K562 (cell line): Measurements from ENCODE around the gene SUV39H2. TPM values are rescaled to one million over a fixed set of nuclear protein-coding genes. Genes with fewer than 3 reads are reported as not detected.

Source experiments
- ATAC-seq: fragments of 200-7000 bp; cut with Tn5 transposase; 3 replicates; pipeline ENCODE4 v1.9.1; 2020; ENCODE audit warnings: moderate library complexity
- BruUV-seq: library from RNA; stranded (reverse); fragments of 400-500 nt; replicated peaks from 2 replicates; lab custom pipeline; 2021; lab: Mats Ljungman, UMichigan
- CTCF ChIA-PET: fragments of 300-600 bp; formaldehyde crosslinking; extraction: SDS; loops from one replicate; lab custom pipeline; 2021; ENCODE audit warnings: low intra/inter-chr PET ratio; lab: Yijun Ruan, JAX
- POLR2A ChIA-PET: fragments of 300-600, 350-650 bp; sonication (Branson Sonifier 250); formaldehyde crosslinking; extraction: SDS; loops from one replicate; lab custom pipeline; 2021; ENCODE audit warnings: antibody characterized with exemption, inconsistent platforms; lab: Yijun Ruan, JAX
- DNase-seq, 4 experiments: peaks; one replicate each; pipeline versions ENCODE4 v3.0.0 to v3.0.0-alpha.2; 2011 to 2018; ENCODE audit warnings: low spot score in 3 of 4, mixed read lengths in 3 of 4; ENCODE audit errors: extremely low read depth in 1 of 4
- FAIRE-seq: peaks from 2 replicates; lab custom pipeline; 2011; peaks lifted over from hg19 to GRCh38; lab: Jason Lieb, UNC
- H2AFZ ChIP-seq: 2 replicates; pipeline ENCODE4 v1.6.0; 2011; ENCODE audit warnings: low read depth, low read length, control low read depth, inconsistent platforms
- H3K27ac ChIP-seq: fragments of 200-600 bp; 3 replicates; pipeline ENCODE4 v1.8.0; 2011; ENCODE audit warnings: low read depth, mild to moderate bottlenecking, control low read depth, inconsistent platforms, low read length, moderate library complexity, mixed read lengths; ENCODE audit errors: extremely low read depth
- H3K27me3 ChIP-seq, 2 experiments: fragments of 300-600 bp in 1 of 2; 2 replicates in 1 of 2; 3 replicates in 1 of 2; pipeline versions ENCODE4 v1.6.0 to v1.8.0; 2011; ENCODE audit warnings: inconsistent platforms in 2 of 2, low read length in 2 of 2, mild to moderate bottlenecking in 1 of 2, mixed read lengths in 1 of 2, moderate library complexity in 1 of 2; ENCODE audit not compliant: control insufficient read depth in 2 of 2, insufficient read depth in 2 of 2
- H3K36me3 ChIP-seq: fragments of 300-600 bp; 3 replicates; pipeline ENCODE4 v1.8.0; 2011; ENCODE audit warnings: mild to moderate bottlenecking, low read length, inconsistent platforms; ENCODE audit not compliant: control insufficient read depth, insufficient read depth
- H3K4me1 ChIP-seq, 2 experiments: fragments of 200-600 bp in 1 of 2; replicated peaks in 1 of 2; 2 replicates in 1 of 2; 3 replicates in 1 of 2; pipeline versions ENCODE4 v1.5.1 to v1.8.0; 2011; ENCODE audit warnings: inconsistent platforms in 2 of 2, low read length in 2 of 2, mild to moderate bottlenecking in 1 of 2, mixed read lengths in 1 of 2, moderate library complexity in 1 of 2; ENCODE audit not compliant: control insufficient read depth in 2 of 2, insufficient read depth in 2 of 2
- H3K4me2 ChIP-seq: 2 replicates; pipeline ENCODE4 v1.6.1; 2011; ENCODE audit warnings: low read length, control low read depth, inconsistent platforms, mixed read lengths; ENCODE audit not compliant: insufficient read depth
- H3K4me3 ChIP-seq: fragments of 200-600 bp; sonication (generic), shearing (Covaris generic); 2 replicates; pipeline ENCODE4 v1.5.1; 2016; ENCODE audit warnings: control low read depth, inconsistent platforms
- H3K79me2 ChIP-seq: fragments of 200-600 bp; 3 replicates; pipeline ENCODE4 v1.8.0; 2011; ENCODE audit warnings: low read length, inconsistent platforms; ENCODE audit not compliant: control insufficient read depth, insufficient read depth
- H3K9ac ChIP-seq, 2 experiments: 2 replicates each; pipeline versions ENCODE4 v1.6.0 to v1.6.1; 2011; ENCODE audit warnings: low read depth in 2 of 2, low read length in 2 of 2, control low read depth in 1 of 2, inconsistent platforms in 1 of 2, mild to moderate bottlenecking in 1 of 2, mixed read lengths in 1 of 2; ENCODE audit not compliant: insufficient read depth in 1 of 2
- H3K9me1 ChIP-seq: one replicate; pipeline ENCODE4 v1.6.0; 2011; ENCODE audit warnings: inconsistent platforms, mild to moderate bottlenecking, low read length, moderate library complexity; ENCODE audit not compliant: control insufficient read depth, insufficient read depth
- H3K9me3 ChIP-seq: replicated peaks from 2 replicates; pipeline ENCODE4 v1.5.1; 2011; ENCODE audit warnings: low read depth, low read length, inconsistent platforms; ENCODE audit not compliant: control insufficient read depth, insufficient read depth
- H4K20me1 ChIP-seq: replicated peaks from 2 replicates; pipeline ENCODE4 v1.6.1; 2011; ENCODE audit warnings: low read length, inconsistent platforms, mixed read lengths; ENCODE audit not compliant: control insufficient read depth, insufficient read depth
- ATF6 ChIP-seq: sonication (generic); formaldehyde crosslinking; IDR thresholded peaks from 2 replicates; pipeline ENCODE4 v1.4.0; 2020; ENCODE audit warnings: mild to moderate bottlenecking, missing genetic modification reagents
- CXXC5 ChIP-seq: fragments of 250-450 bp; sonication (Bioruptor Pico); IDR thresholded peaks from 2 replicates; pipeline ENCODE4 v1.8.0; 2022; ENCODE audit warnings: inconsistent platforms, mild to moderate bottlenecking, moderate library complexity
- ETS2 ChIP-seq: IDR thresholded peaks from 2 replicates; pipeline ENCODE4 v1.6.1; 2016; ENCODE audit warnings: borderline replicate concordance, missing genetic modification characterization, mild to moderate bottlenecking, moderate library complexity, missing compliant biosample characterization; ENCODE audit not compliant: poor library complexity, severe bottlenecking
- FOXK1 ChIP-seq: sonication (generic); formaldehyde crosslinking; IDR thresholded peaks from 2 replicates; pipeline ENCODE4 v1.8.0; 2022; ENCODE audit warnings: missing genetic modification reagents, mild to moderate bottlenecking, borderline replicate concordance
- GTF2B ChIP-seq: IDR thresholded peaks from 2 replicates; pipeline ENCODE4 v1.6.1; 2011; ENCODE audit not compliant: insufficient read length; ENCODE audit errors: extremely low read depth
- HCFC1 ChIP-seq: IDR thresholded peaks from 2 replicates; pipeline ENCODE4 v1.6.1; 2012; ENCODE audit warnings: low read depth, low read length, improper control_type of control experiment
- HIVEP1 ChIP-seq: fragments of 250-450 bp; sonication (Bioruptor Pico); IDR thresholded peaks from 2 replicates; pipeline ENCODE4 v1.4.0; 2020; ENCODE audit warnings: mild to moderate bottlenecking
- RBM25 ChIP-seq: fragments of 200-400 bp; formaldehyde crosslinking; IDR thresholded peaks from 2 replicates; pipeline ENCODE4 v1.6.1; 2018; ENCODE audit warnings: low read length, low read depth, moderate library complexity; ENCODE audit not compliant: severe bottlenecking
- RHOXF2B ChIP-seq: fragments of 250-450 bp; sonication (Bioruptor Pico); conservative IDR thresholded peaks from 2 replicates; pipeline ENCODE4 v1.5.1; 2021
- SIN3A ChIP-seq, 2 experiments: fragments of 150-350 bp in 1 of 2; IDR thresholded peaks; 2 replicates each; pipeline ENCODE4 v1.6.1; 2011 to 2016; ENCODE audit warnings: borderline replicate concordance in 2 of 2, low read depth in 2 of 2, low read length in 2 of 2, mild to moderate bottlenecking in 2 of 2, moderate library complexity in 2 of 2; ENCODE audit not compliant: control insufficient read depth in 1 of 2
- XRCC3 ChIP-seq: fragments of 450-650 bp; IDR thresholded peaks from 2 replicates; pipeline ENCODE4 v1.6.1; 2017; ENCODE audit warnings: mild to moderate bottlenecking, moderate library complexity
- ZNF436 ChIP-seq: fragments of 250-450, 450-650 bp; sonication (Bioruptor Pico); formaldehyde crosslinking; IDR thresholded peaks from 2 replicates; pipeline ENCODE4 v1.7.0; 2020; ENCODE audit warnings: mild to moderate bottlenecking
- WGBS: fragments of 100-300 bp; shearing (Covaris generic); methylation state at CpG from one replicate; pipeline ENCODE4 v1.1.6; 2016; ENCODE audit warnings: low coverage, mixed read lengths; ENCODE audit not compliant: insufficient coverage; ENCODE audit errors: missing lambda C conversion rate; 5-methylcytosine and 5-hydroxymethylcytosine counted together
- in situ Hi-C: fragments of 300-500 bp; cut with MboI; formaldehyde crosslinking; loops from 4 replicates; pipeline ENCODE4 v1.15.0; 2018; ENCODE audit warnings: inconsistent platforms, mixed read lengths
- intact Hi-C: fragments of 100-400 bp; cut with micrococcal nuclease; formaldehyde crosslinking; loops from 2 replicates; pipeline ENCODE4 v1.14.2; 2022
- polyA plus RNA-seq, 8 experiments: library from polyadenylated mRNA; depleted of rRNA in 4 of 8; stranded (reverse) in 5 of 8; unstranded in 3 of 8; fragments of >200 nt; fragmentation: Nextera tagmentation in 2 of 8; fragmentation: Illumina TruSeq in 1 of 8; extraction: Ambion mirVana in 2 of 8; extraction: Trizol in 1 of 8; gene quantifications; 2 replicates each; pipeline versions ENCODE4 v1.2.1 to v1.2.3, GENCODE V29; 2011 to 2014; ENCODE audit warnings: inconsistent platforms in 1 of 8, missing spikeins in 1 of 8
- total RNA-seq, 7 experiments: library from RNA; depleted of rRNA in 6 of 7; stranded (reverse); fragments of >200 nt in 6 of 7; fragmentation: Illumina TruSeq in 2 of 7; extraction: Trizol in 2 of 7; gene quantifications; 2 replicates each; pipeline versions ENCODE4 v1.2.1 to v1.2.3, GENCODE V29; 2011 to 2021; ENCODE audit warnings: low replicate concordance in 1 of 7

The SUV39H2 gene
- total and polyA plus RNA-seq, 9 of the 15 experiments (the other 6 are each of a cell fraction or from before 2014, with no cell fraction given) = 24.1 to 54.3 (median 41.3) TPM

GRCh38 chr10:14947268-14947667 is 68.6 kb downstream of the SUV39H2 start:
- FAIRE-seq = no peak
- intact Hi-C loops (no loop called here), in situ Hi-C loops (no loop called here)
- H3K4me1 ChIP-seq = peaks cover 0 to 9% of the 10 kb centered on the region in 2 experiments; a peak in 2 of 5 replicates
- H3K9ac ChIP-seq = no peak overlapping the region
- ATAC-seq = no peak
- no peak for DNase-seq
- CTCF ChIA-PET = no interaction called here
- no peak overlapping the region for H3K4me3 ChIP-seq
- peaks cover 28% of the 10 kb centered on the region for H3K79me2 ChIP-seq
- TF ChIP-seq HIVEP1 = no peak
- TF ChIP-seq RBM25 = peak; percentile 61
- TF ChIP-seq SIN3A (IDR thresholded peaks at IDR 0.05; ENCODE audit: borderline replicate concordance in 2 of 2, control insufficient read depth in 1 of 2, low read depth in 2 of 2, low read length in 2 of 2) = no peak
- TF ChIP-seq RHOXF2B (CRISPR knock-in tag) = no peak
- H4K20me1 ChIP-seq = 0 out of 2 replicates have a peak, but pooled peaks cover 3% of the 10 kb centered on the region
- POLR2A ChIA-PET = no interaction called here
- no peaks in the 10 kb centered on the region; the same call in 1 of the 2 replicates for H3K9me3 ChIP-seq
- H2AFZ ChIP-seq = no peak overlapping the region
- H3K27ac ChIP-seq = no peak overlapping the region
- no peaks in the 10 kb centered on the region for H3K9me1 ChIP-seq
- H3K36me3 ChIP-seq = peaks cover 71% of the 10 kb centered on the region
- WGBS = 100% methylated on average over 1 of the region's 1 CpG
- no peak overlapping the region for H3K4me2 ChIP-seq
- no TSS peak for BruUV-seq
- H3K27me3 ChIP-seq = no peaks in the 10 kb centered on the region

- Histone ChIP-seq H3K9me3 (no peaks in the 10 kb centered on the region; the same call in 1 of the 2 replicates), H4K20me1 (0 out of 2 replicates have a peak, but pooled peaks cover 3% of the 10 kb centered on the region), H3K4me3 (no peak overlapping the region), H3K27ac (no peak overlapping the region), H3K9ac (no peak overlapping the region), H3K9me1 (no peaks in the 10 kb centered on the region), H2AFZ (no peak overlapping the region), H3K4me1 (peaks cover 7 to 17% of the 10 kb centered on the region in 2 experiments; a peak in 4 of 5 replicates), H3K4me2 (no peak overlapping the region), H3K36me3 (peaks cover 62% of the 10 kb centered on the region), H3K27me3 (no peaks in the 10 kb centered on the region), H3K79me2 (peaks cover 45% of the 10 kb centered on the region)
- no peak for DNase-seq
- in situ Hi-C loops (no loop called here), intact Hi-C loops (no loop called here)
- POLR2A ChIA-PET = interaction anchor here (0.6 to 1.0 kb wide), 3 partner anchors 10 to 764 kb away, joined by 3 to 4 read pairs (median 3); partner anchors contain the start of gene MEIG1
- CTCF ChIA-PET = no interaction called here
- no peak for ATAC-seq
- FAIRE-seq = peak; percentile 11
- BruUV-seq = no TSS peak
- 93% methylated on average over 5 of the region's 5 CpGs for WGBS
- TF ChIP-seq CXXC5 = no peak
- no peak for TF ChIP-seq ZNF436
- TF ChIP-seq XRCC3 = no peak
- no peak for TF ChIP-seq ATF6 (CRISPR knock-in tag)
- no peak for TF ChIP-seq GTF2B
- no peak for TF ChIP-seq HCFC1
- no peak for TF ChIP-seq ETS2 (tag)
- no peak for TF ChIP-seq FOXK1 (CRISPR knock-in tag)
These were observed 70.6 kb downstream of the SUV39H2 start for GRCh38 chr10:14949291-14949690.
